Measurements from ENCODE around the gene TCOF1.

DNA sequence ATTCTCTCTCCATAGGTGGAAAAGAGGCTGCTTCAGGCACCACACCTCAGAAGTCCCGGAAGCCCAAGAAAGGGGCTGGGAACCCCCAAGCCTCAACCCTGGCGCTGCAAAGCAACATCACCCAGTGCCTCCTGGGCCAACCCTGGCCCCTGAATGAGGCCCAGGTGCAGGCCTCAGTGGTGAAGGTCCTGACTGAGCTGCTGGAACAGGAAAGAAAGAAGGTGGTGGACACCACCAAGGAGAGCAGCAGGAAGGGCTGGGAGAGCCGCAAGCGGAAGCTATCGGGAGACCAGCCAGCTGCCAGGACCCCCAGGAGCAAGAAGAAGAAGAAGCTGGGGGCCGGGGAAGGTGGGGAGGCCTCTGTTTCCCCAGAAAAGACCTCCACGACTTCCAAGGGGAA lies 38.8 kb downstream of the TCOF1 start:
- TF ChIP-seq, protein P1, sequence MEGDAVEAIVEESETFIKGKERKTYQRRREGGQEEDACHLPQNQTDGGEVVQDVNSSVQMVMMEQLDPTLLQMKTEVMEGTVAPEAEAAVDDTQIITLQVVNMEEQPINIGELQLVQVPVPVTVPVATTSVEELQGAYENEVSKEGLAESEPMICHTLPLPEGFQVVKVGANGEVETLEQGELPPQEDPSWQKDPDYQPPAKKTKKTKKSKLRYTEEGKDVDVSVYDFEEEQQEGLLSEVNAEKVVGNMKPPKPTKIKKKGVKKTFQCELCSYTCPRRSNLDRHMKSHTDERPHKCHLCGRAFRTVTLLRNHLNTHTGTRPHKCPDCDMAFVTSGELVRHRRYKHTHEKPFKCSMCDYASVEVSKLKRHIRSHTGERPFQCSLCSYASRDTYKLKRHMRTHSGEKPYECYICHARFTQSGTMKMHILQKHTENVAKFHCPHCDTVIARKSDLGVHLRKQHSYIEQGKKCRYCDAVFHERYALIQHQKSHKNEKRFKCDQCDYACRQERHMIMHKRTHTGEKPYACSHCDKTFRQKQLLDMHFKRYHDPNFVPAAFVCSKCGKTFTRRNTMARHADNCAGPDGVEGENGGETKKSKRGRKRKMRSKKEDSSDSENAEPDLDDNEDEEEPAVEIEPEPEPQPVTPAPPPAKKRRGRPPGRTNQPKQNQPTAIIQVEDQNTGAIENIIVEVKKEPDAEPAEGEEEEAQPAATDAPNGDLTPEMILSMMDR (IDR thresholded peaks at IDR 0.05; ENCODE audit: low read depth, low read length), result no peak
- no peak for TF ChIP-seq EZH2phosphoT487 (IDR thresholded peaks at IDR 0.05; ENCODE audit: low read depth)

Measured in OCI-LY3 (cell line).